H1 (cell line): ENCODE data around the gene DDX53. TPM values are rescaled to one million over a fixed set of nuclear protein-coding genes. Genes with fewer than 3 reads are reported as not detected.

Experiments
- CBX5 ChIP-seq: fragments of 300-800, 300-1000 bp; sonication (generic); IDR thresholded peaks from 2 replicates; pipeline ENCODE4 v1.7.1; 2016; ENCODE audit warnings: antibody characterized with exemption, low read length, low read depth
- NRF1 ChIP-seq: IDR thresholded peaks from 2 replicates; pipeline ENCODE4 v1.6.1; 2011; ENCODE audit warnings: mild to moderate bottlenecking, low read depth, low read length, improper control_type of control experiment
- TBP ChIP-seq: IDR thresholded peaks from 2 replicates; pipeline ENCODE4 v1.6.1; 2011; ENCODE audit warnings: low read depth, low read length, improper control_type of control experiment
- polyA plus RNA-seq, 7 experiments: library from polyadenylated mRNA; depleted of rRNA in 3 of 7; stranded (reverse) in 5 of 7; unstranded in 2 of 7; fragments of >200 nt in 5 of 7; fragments of 200-250 nt in 2 of 7; gene quantifications; 1 replicate in 5 of 7; 2 replicates in 1 of 7; 4 replicates in 1 of 7; pipeline versions ENCODE4 v1.2.1 to v1.2.3, GENCODE V29; 2011 to 2013; ENCODE audit warnings: missing spikeins in 2 of 7, mixed read lengths in 2 of 7
- total RNA-seq: library from RNA; stranded (reverse); fragmentation: NEBNext Ultra II Directional; extraction: Animal tissue kit (Norgen Biotek cat#: 25700); gene quantifications from 2 replicates; pipeline ENCODE4 v1.2.1, GENCODE V29; 2021
- TF ChIP-seq, protein P1 (sequence below): fragments of 300-600 bp; sonication (generic); IDR thresholded peaks from 2 replicates; pipeline ENCODE4 v1.7.1; 2012; ENCODE audit warnings: low read length, moderate library complexity, mild to moderate bottlenecking, inconsistent platforms; ENCODE audit not compliant: insufficient replicate concordance

Gene DDX53
- total and polyA plus RNA-seq, 2 of the 8 experiments (the other 6 are each of a cell fraction or from before 2014, with no cell fraction given) = not detected

- TF ChIP-seq, protein P1, sequence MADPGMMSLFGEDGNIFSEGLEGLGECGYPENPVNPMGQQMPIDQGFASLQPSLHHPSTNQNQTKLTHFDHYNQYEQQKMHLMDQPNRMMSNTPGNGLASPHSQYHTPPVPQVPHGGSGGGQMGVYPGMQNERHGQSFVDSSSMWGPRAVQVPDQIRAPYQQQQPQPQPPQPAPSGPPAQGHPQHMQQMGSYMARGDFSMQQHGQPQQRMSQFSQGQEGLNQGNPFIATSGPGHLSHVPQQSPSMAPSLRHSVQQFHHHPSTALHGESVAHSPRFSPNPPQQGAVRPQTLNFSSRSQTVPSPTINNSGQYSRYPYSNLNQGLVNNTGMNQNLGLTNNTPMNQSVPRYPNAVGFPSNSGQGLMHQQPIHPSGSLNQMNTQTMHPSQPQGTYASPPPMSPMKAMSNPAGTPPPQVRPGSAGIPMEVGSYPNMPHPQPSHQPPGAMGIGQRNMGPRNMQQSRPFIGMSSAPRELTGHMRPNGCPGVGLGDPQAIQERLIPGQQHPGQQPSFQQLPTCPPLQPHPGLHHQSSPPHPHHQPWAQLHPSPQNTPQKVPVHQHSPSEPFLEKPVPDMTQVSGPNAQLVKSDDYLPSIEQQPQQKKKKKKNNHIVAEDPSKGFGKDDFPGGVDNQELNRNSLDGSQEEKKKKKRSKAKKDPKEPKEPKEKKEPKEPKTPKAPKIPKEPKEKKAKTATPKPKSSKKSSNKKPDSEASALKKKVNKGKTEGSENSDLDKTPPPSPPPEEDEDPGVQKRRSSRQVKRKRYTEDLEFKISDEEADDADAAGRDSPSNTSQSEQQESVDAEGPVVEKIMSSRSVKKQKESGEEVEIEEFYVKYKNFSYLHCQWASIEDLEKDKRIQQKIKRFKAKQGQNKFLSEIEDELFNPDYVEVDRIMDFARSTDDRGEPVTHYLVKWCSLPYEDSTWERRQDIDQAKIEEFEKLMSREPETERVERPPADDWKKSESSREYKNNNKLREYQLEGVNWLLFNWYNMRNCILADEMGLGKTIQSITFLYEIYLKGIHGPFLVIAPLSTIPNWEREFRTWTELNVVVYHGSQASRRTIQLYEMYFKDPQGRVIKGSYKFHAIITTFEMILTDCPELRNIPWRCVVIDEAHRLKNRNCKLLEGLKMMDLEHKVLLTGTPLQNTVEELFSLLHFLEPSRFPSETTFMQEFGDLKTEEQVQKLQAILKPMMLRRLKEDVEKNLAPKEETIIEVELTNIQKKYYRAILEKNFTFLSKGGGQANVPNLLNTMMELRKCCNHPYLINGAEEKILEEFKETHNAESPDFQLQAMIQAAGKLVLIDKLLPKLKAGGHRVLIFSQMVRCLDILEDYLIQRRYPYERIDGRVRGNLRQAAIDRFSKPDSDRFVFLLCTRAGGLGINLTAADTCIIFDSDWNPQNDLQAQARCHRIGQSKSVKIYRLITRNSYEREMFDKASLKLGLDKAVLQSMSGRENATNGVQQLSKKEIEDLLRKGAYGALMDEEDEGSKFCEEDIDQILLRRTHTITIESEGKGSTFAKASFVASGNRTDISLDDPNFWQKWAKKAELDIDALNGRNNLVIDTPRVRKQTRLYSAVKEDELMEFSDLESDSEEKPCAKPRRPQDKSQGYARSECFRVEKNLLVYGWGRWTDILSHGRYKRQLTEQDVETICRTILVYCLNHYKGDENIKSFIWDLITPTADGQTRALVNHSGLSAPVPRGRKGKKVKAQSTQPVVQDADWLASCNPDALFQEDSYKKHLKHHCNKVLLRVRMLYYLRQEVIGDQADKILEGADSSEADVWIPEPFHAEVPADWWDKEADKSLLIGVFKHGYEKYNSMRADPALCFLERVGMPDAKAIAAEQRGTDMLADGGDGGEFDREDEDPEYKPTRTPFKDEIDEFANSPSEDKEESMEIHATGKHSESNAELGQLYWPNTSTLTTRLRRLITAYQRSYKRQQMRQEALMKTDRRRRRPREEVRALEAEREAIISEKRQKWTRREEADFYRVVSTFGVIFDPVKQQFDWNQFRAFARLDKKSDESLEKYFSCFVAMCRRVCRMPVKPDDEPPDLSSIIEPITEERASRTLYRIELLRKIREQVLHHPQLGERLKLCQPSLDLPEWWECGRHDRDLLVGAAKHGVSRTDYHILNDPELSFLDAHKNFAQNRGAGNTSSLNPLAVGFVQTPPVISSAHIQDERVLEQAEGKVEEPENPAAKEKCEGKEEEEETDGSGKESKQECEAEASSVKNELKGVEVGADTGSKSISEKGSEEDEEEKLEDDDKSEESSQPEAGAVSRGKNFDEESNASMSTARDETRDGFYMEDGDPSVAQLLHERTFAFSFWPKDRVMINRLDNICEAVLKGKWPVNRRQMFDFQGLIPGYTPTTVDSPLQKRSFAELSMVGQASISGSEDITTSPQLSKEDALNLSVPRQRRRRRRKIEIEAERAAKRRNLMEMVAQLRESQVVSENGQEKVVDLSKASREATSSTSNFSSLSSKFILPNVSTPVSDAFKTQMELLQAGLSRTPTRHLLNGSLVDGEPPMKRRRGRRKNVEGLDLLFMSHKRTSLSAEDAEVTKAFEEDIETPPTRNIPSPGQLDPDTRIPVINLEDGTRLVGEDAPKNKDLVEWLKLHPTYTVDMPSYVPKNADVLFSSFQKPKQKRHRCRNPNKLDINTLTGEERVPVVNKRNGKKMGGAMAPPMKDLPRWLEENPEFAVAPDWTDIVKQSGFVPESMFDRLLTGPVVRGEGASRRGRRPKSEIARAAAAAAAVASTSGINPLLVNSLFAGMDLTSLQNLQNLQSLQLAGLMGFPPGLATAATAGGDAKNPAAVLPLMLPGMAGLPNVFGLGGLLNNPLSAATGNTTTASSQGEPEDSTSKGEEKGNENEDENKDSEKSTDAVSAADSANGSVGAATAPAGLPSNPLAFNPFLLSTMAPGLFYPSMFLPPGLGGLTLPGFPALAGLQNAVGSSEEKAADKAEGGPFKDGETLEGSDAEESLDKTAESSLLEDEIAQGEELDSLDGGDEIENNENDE = no peak
- no peak for TF ChIP-seq CBX5
- no peak for TF ChIP-seq TBP
- no peak for TF ChIP-seq NRF1
Observed at GRCh38 chrX:23003116-23003515, 3.4 kb downstream of the DDX53 start (continued).
